Subcutaneous abdominal adipose tissue (tissue), 5 donors: Measurements from ENCODE around the gene ZNF484.
"Not testable (repeated sequence)": the region's sequence is repeated elsewhere in the genome, so short reads cannot be mapped to it uniquely, and the experiment has no call there.

Experiments used
- H3K27ac ChIP-seq: one replicate; pipeline ENCODE4 v1.7.0; 2013; ENCODE audit warnings: low read depth, mild to moderate bottlenecking, inconsistent platforms, low read length, moderate library complexity
- H3K27me3 ChIP-seq, 5 donors: one replicate each; pipeline ENCODE4 v1.7.0; 2013; ENCODE audit warnings: low read length in 5 of 5, inconsistent platforms in 1 of 5; ENCODE audit not compliant: control insufficient read depth in 5 of 5, insufficient read depth in 4 of 5
- H3K36me3 ChIP-seq, 5 donors: one replicate each; pipeline ENCODE4 v1.7.0; 2013; ENCODE audit warnings: low read length in 5 of 5; ENCODE audit not compliant: control insufficient read depth in 5 of 5, insufficient read depth in 5 of 5
- H3K4me1 ChIP-seq, 5 donors: one replicate each; pipeline ENCODE4 v1.7.0; 2013; ENCODE audit warnings: low read length in 5 of 5, mild to moderate bottlenecking in 3 of 5, moderate library complexity in 1 of 5; ENCODE audit not compliant: control insufficient read depth in 5 of 5, insufficient read depth in 5 of 5
- H3K4me3 ChIP-seq, 5 donors: one replicate each; pipeline ENCODE4 v1.7.0; 2013; ENCODE audit warnings: low read length in 5 of 5, low read depth in 1 of 5
- H3K9ac ChIP-seq, 5 donors: one replicate each; pipeline ENCODE4 v1.7.0; 2013; ENCODE audit warnings: low read length in 5 of 5, mild to moderate bottlenecking in 4 of 5, moderate library complexity in 3 of 5
- H3K9me3 ChIP-seq, 5 donors: one replicate each; pipeline ENCODE4 v1.7.0; 2013; ENCODE audit warnings: low read length in 5 of 5; ENCODE audit not compliant: control insufficient read depth in 5 of 5
- donor health status: healthy.
- donor health status: healthy.
- donor health status: healthy.
- donor health status: healthy.
- donor health status: healthy.

Gene ZNF484

DNA sequence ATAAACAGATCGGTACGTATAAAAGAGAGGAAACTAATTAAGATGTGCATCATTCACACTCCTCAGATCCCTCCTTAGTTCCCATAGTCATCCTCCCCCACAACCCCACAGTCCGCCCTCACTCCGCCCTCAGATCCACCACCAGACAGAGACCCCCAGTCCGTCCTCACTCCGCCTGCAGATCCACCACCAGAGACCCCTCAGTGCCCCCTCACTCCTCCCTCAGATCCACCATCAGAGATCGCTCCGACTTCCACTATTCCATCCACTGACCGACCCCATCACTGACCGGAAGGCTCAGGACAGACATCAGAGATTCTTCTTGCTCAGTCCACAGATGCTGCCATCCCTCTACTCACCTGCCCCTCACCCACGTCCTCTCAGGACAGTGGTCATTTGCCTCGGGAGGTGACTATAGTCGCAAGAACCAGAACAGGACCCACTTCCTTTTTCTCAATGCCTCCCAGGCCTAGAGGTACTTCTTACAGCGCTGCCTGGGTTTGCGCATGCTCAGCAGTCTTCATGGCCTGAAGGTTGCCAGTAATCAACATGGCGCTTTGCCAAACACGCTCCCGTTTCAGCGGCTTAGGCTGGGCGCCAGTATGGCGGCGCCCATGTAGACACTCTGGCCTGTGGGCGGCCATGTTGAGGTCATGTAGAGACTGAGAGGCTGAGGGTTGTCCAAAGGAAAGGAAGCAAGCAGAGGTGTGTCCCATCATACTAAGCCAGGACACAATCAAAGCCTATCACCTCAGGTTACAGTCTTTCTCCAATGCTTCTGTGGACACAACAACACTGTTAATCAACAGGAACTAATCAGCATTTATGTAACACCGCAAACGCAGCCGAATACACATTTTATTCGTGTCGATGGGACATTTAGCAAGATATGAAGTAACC, at the start of gene ZNF484:
TSS of gene ZNF484 (minus strand) at position 508 of the 900 bp plus-strand sequence. CDS start 3,009 bp downstream, outside the sequence.
- peak within 1 kb of the TSS in 4 of 5 donors; percentile 74 to 86 (median 80) for H3K9ac ChIP-seq
- peaks cover 0 to 2% (median 0%) of the 10 kb centered on the region in 5 donors for H3K36me3 ChIP-seq
- H3K4me3 ChIP-seq, result peak within 1 kb of the TSS; percentile 88 to 100 (median 93)
- peaks cover 0 to 8% (median 0%) of the 10 kb centered on the region in 5 donors for H3K4me1 ChIP-seq
- H3K9me3 ChIP-seq, result no peaks in the 10 kb centered on the region
- H3K27me3 ChIP-seq, result no peaks in the 10 kb centered on the region
- H3K27ac ChIP-seq, result peak within 1 kb of the TSS; percentile 69

DNA sequence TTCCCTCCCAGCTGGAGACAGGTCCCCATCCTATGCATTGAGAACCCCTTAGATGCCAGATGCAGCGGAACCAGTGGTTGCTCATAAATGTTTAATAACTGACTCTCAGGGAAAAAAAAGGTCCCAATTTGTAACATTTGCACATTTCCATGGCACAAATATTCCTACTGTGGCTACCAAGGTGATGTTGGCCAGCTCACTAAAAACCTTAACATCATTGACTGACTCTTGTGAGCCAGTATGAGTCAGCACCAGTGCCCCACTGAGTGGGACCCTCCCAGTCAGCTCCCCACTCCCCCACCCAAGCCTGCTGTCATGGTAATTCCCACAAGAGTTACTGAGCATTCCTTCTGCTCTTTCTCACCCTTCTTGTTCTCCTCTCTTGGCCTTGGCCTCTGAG, 42.6 kb upstream of the ZNF484 start:
- Histone ChIP-seq H3K9ac (no peak overlapping the region), H3K27ac (no peak overlapping the region), H3K36me3 (no peaks in the 10 kb centered on the region), H3K4me3 (no peak overlapping the region), H3K4me1 (peaks cover 0 to 6% (median 0%) of the 10 kb centered on the region in 5 donors), H3K9me3 (no peaks in the 10 kb centered on the region), H3K27me3 (peaks cover 0 to 2% (median 0%) of the 10 kb centered on the region in 5 donors)

DNA sequence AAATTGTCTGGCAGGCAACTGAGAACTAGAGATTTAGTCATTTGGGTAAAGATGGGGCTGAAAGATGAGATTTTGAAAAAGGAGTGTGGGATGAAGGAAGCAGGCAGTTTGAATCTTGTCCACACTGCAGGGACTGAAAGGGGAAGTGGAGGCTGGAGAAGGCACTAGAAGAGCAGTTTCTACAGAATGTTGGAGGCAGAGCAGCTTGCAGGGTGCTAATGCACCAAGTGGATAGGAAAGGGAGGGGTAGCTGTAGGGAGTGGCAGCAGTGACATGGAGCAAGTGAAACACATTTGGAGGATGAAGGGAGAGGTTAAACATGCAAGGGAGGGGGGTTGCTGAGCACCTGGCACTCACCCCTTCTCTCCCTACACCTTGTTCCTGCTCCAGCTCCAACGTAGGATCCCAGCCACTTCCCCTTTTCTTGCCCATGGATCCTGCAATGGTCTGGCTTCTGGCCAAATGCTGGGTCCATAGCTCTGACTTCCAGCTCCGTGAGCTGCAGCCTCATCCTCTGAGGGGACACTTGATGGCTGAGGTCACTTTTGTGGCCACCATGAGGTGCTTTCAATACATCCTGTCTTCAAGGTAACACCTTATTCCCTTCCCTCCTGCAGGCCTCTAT, 39.5 kb upstream of the ZNF484 start:
- Histone ChIP-seq H3K27ac (no peak overlapping the region), H3K4me3 (no peak overlapping the region), H3K36me3 (no peaks in the 10 kb centered on the region), H3K4me1 (peaks cover 0 to 6% (median 0%) of the 10 kb centered on the region in 5 donors), H3K27me3 (peaks cover 3 to 12% (median 5%) of the 10 kb centered on the region in 5 donors), H3K9ac (no peak overlapping the region), H3K9me3 (no peaks in the 10 kb centered on the region)

DNA sequence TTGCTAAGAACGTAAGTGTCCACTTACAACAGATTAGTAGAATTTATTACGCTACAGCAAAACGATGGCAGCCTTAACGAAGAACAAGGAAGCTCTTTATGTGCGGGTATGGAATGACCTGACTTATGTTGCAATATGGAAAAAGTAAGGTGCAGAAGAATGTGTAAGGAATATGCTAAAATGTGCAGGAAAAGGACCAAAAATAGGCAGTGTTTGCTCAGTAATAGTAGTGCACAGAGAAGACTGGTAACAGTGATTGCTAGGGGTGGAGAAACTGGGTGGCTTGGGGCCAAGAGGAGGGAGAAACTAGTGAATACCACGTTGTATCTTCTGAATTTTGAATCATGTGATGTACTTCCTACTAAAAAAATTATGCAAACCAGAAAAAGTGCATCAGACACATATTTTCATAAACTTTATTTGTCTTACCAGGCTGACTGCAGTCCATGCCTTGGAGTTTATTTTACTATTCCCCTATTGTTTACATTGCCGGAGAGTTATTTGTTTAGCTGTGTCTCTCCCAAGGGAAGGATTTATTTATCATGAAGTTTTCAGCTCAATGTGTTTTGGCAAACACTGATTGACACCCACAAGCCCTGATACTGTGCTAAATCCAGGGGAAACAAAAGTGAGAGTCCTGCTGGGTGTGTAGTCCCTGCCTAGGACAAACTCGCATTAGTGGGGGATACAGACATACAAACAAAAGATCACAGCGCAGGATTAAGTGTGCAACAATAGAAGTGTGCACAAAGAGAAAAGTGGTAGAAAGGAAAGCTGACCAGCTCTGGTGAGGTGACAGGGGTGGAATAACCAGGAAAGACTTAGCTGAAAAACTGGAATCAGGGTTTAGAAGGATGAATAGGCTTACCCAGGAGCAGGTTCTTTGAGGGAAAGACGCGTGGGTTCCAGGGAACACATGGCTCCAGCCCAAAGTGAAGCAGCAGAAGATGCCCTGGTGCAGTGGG, 34.0 kb upstream of the ZNF484 start:
- H3K27me3 ChIP-seq, result peaks cover 3 to 14% (median 5%) of the 10 kb centered on the region in 5 donors
- no peak overlapping the region for H3K27ac ChIP-seq
- no peak overlapping the region for H3K4me3 ChIP-seq
- H3K9ac ChIP-seq, result peak overlapping the region in 1 of 5 donors; percentile 6
- no peaks in the 10 kb centered on the region for H3K36me3 ChIP-seq
- H3K9me3 ChIP-seq, result no peaks in the 10 kb centered on the region
- peaks cover 0 to 8% (median 0%) of the 10 kb centered on the region in 5 donors for H3K4me1 ChIP-seq

DNA sequence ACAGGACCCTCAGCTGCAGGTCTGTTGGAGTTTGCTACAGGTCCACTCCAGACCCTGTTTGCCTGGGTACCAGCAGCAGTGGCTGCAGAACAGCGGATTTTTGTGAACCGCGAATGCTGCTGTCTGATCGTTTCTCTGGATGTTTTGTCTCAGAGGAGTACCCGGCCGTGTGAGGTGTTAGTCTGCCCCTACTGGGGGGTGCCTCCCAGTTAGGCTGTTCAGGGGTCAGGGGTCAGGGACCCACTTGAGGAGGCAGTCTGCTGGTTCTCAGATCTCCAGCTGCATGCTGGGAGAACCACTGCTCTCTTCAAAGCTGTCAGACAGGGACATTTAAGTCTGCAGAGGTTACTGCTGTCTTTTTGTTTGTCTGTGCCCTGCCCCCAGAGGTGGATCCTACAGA, 27.3 kb upstream of the ZNF484 start:
- not testable (repeated sequence) for H3K36me3 ChIP-seq, H3K9ac ChIP-seq, H3K9me3 ChIP-seq, H3K27me3 ChIP-seq, H3K27ac ChIP-seq, H3K4me1 ChIP-seq, H3K4me3 ChIP-seq

DNA sequence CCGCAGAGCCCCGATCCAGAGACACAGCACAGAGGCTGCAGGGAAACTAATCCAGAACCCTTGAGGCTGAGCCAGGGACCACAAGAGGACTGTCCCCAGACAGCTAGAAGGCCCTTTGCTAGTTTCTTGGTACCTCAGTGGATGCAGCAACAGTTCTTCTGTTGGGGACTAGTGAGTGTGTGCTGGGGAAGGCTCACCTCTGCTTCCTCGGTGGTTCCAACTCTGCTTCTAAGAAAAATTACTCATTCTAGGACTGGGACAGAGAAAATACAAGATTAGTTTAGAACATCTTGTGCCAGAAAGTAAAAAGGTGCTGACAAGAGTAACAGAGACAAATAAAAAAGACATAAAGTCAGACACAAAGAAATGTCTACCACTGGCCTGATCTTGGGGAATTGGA, 19.5 kb upstream of the ZNF484 start:
- Histone ChIP-seq H3K27ac (no peak overlapping the region), H3K27me3 (no peaks in the 10 kb centered on the region), H3K4me3 (no peak overlapping the region), H3K9me3 (no peaks in the 10 kb centered on the region), H3K9ac (no peak overlapping the region), H3K36me3 (no peaks in the 10 kb centered on the region), H3K4me1 (no peaks in the 10 kb centered on the region)

DNA sequence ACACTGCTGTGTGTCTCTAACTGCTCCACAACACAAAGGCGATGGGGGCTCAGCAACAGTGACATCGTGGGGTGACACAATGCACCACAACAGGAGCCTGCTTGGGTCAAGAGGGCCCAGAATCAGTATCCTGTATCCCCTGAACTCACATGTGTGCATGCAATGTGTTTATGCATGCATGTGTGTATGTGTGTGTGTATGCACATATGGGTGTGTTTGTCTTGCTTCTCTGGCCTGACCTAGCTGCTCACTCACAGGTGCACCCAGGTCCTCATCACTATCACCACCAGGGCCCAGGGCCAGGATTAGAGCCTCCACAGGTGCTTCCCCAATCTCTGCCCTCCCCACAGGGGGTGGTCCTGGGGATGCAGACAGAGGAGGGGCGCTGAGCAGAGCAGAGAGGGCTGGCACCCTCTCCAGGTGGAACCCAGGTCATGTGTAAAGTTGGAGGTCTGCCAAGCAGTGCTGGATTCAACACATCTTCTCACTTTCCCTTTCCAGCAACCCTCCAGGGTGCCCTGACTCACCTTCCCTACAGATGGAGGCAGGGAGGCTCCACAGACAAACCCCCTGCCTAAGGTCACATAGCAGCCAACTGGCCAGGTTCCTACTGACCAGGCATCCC, 18.1 kb upstream of the ZNF484 start:
- H3K9me3 ChIP-seq, result no peaks in the 10 kb centered on the region
- no peak overlapping the region for H3K9ac ChIP-seq
- H3K27ac ChIP-seq, result no peak overlapping the region
- H3K36me3 ChIP-seq, result no peaks in the 10 kb centered on the region
- H3K4me3 ChIP-seq, result no peak overlapping the region
- no peaks in the 10 kb centered on the region for H3K27me3 ChIP-seq
- H3K4me1 ChIP-seq, result no peaks in the 10 kb centered on the region

DNA sequence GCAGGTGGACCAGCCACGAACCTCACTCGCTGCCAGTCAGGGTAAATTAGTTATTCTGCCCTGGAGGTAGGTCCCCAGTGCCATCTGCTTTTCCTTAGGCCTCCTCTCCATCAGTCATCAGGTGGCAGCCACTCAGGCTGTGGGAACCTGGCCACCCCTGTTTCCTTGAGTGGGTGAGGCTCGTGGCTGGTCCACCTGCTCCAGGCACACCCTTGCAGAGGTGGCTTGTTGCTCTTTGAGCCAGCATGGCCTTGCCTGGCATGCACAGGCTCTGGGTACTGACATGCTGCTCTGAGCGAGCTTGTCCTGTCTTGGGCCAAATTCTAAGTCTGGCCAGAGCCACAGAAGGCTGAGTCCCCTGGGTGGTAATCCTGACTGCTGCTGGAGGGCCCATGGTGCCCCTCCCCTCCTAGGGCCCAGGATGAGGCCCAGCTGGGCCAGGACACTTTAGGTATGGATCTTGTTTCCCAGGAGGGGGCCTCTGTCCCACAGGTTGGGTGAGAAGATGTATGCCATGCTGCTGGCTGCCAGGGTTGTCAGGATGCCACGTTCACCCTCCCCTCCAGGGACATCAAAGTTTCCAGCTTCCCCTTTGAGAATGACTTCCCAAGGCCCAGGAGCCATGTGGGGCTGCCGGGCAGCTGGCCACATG, 17.0 kb upstream of the ZNF484 start:
- Histone ChIP-seq H3K27me3 (no peaks in the 10 kb centered on the region), H3K36me3 (no peaks in the 10 kb centered on the region), H3K27ac (no peak overlapping the region), H3K9ac (no peak overlapping the region), H3K9me3 (no peaks in the 10 kb centered on the region), H3K4me3 (no peak overlapping the region), H3K4me1 (no peaks in the 10 kb centered on the region)

DNA sequence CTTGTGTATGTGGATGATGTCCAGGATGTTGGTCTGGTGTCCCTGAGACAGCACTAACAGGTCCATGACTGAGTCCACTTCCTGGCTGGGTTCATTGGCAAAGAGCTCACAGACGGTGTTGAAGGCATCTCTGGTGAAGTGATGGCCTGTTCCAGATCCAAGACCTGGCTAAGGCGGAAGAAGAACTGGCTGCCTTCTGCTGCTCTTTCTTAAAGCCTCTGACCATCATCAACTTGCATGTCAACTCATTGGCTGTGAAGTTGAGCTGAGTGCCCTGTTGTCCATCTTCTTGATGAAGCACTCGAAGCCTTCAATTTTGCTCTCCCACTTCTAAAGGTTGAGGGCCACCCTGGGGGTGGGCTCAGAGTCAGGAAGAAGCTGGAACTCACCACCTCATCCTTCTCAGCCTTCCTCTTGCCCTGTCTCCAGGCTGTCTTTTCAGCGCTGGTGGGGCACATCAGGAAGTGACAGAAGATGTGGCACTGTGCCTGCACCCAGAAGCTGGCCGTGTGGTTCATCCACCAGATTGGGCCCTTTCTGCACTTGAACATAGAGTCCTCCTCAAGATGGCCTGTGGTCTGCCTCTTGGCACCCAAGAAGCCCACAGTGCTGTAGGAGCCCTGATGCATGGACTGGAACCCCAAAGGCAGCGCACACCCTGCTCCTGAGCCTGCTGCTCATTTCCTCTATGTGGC, 16.2 kb upstream of the ZNF484 start:
- not testable (repeated sequence) for H3K27me3 ChIP-seq

More for the DNA sequence above, 16.2 kb upstream of the ZNF484 start:
- H3K4me1 ChIP-seq, H3K9me3 ChIP-seq, H3K27ac ChIP-seq, H3K36me3 ChIP-seq, H3K9ac ChIP-seq, H3K4me3 ChIP-seq: not testable (repeated sequence)
